B cell (primary cell): ENCODE results near the gene MDM1. TPM values are rescaled to one million over a fixed set of nuclear protein-coding genes. Genes with fewer than 3 reads are reported as not detected.

Experiments used
- ATAC-seq: fragments of 200-7000 bp; cut with Tn5 transposase; one replicate; pipeline ENCODE4 v1.10.0; 2021; ENCODE audit warnings: low read depth, mild to moderate bottlenecking, moderate number of reproducible peaks, moderate library complexity
- CTCF ChIA-PET: fragments of 350-600 bp; sonication (Branson Sonifier 250); formaldehyde crosslinking; loops from one replicate; lab custom pipeline; 2021; ENCODE audit warnings: antibody characterized with exemption, inconsistent platforms; lab: Charles Lee
- POLR2A ChIA-PET: fragments of 350-600 bp; sonication (Branson Sonifier 250); formaldehyde crosslinking; loops from one replicate; lab custom pipeline; 2021; ENCODE audit warnings: antibody characterized with exemption; lab: Charles Lee
- DNase-seq: peaks from one replicate; pipeline ENCODE4 v3.0.0; 2013
- H2AFZ ChIP-seq: 2 replicates; pipeline ENCODE4 v1.6.1; 2012; ENCODE audit warnings: mild to moderate bottlenecking, low read depth, low read length; ENCODE audit not compliant: insufficient read depth, poor library complexity, severe bottlenecking
- H3K27ac ChIP-seq, 2 donors: 1 replicate in 1 of 2; 2 replicates in 1 of 2; pipeline ENCODE4 v1.5.1; 2012 to 2013; ENCODE audit warnings: low read length in 2 of 2, mild to moderate bottlenecking in 2 of 2, moderate library complexity in 1 of 2
- H3K27me3 ChIP-seq, 4 experiments: fragments of 200-600 bp in 1 of 4; sonication (generic) in 1 of 4; replicated peaks in 1 of 4; 1 replicate in 2 of 4; 2 replicates in 2 of 4; pipeline versions ENCODE4 v1.6.1 to v1.7.0; 2013 to 2016; ENCODE audit warnings: low read length in 3 of 4, mild to moderate bottlenecking in 2 of 4, mixed read lengths in 1 of 4, moderate library complexity in 1 of 4; ENCODE audit not compliant: insufficient read depth in 4 of 4, control insufficient read depth in 3 of 4; ENCODE audit errors: control extremely low read depth in 1 of 4
- H3K36me3 ChIP-seq, 2 experiments: replicated peaks in 1 of 2; 1 replicate in 1 of 2; 2 replicates in 1 of 2; pipeline versions ENCODE4 v1.6.1 to v1.7.1; 2013; ENCODE audit warnings: low read length in 1 of 2; ENCODE audit not compliant: insufficient read depth in 2 of 2, control insufficient read depth in 1 of 2; ENCODE audit errors: control extremely low read depth in 1 of 2, extremely low read depth in 1 of 2
- H3K4me1 ChIP-seq, 2 donors: fragments of 200-600 bp in 1 of 2; sonication (generic) in 1 of 2; 1 replicate in 1 of 2; 2 replicates in 1 of 2; pipeline versions ENCODE4 v1.5.1 to v1.6.1; 2013 to 2017; ENCODE audit warnings: low read length in 2 of 2; ENCODE audit not compliant: control insufficient read depth in 2 of 2, insufficient read depth in 2 of 2
- H3K4me2 ChIP-seq: replicated peaks from 2 replicates; pipeline ENCODE3; 2012; ENCODE audit warnings: mild to moderate bottlenecking, low read depth, low read length; ENCODE audit not compliant: poor library complexity, severe bottlenecking
- H3K4me3 ChIP-seq, 5 experiments: fragments of 200-600 bp in 1 of 5; sonication (generic) in 1 of 5; 1 replicate in 3 of 5; 2 replicates in 2 of 5; pipeline versions ENCODE4 v1.5.1 to v1.7.0; 2011 to 2016; ENCODE audit warnings: low read length in 4 of 5, mild to moderate bottlenecking in 4 of 5, low read depth in 2 of 5, control low read depth in 1 of 5, moderate library complexity in 1 of 5; ENCODE audit not compliant: insufficient read depth in 1 of 5; ENCODE audit errors: control extremely low read depth in 1 of 5, extremely low read depth in 1 of 5
- H3K79me2 ChIP-seq: fragments of 200-600 bp; sonication (generic); one replicate; pipeline ENCODE4 v1.6.0; 2016; ENCODE audit warnings: low read length; ENCODE audit not compliant: control insufficient read depth, insufficient read depth
- H3K9ac ChIP-seq: fragments of 200-600 bp; sonication (generic); 2 replicates; pipeline ENCODE4 v1.6.1; 2017; ENCODE audit warnings: mild to moderate bottlenecking, low read length, moderate library complexity
- H3K9me3 ChIP-seq, 3 donors: one replicate each; pipeline versions ENCODE4 v1.6.1 to v1.7.1; 2013; ENCODE audit warnings: low read length in 2 of 3; ENCODE audit not compliant: control insufficient read depth in 2 of 3, insufficient read depth in 1 of 3; ENCODE audit errors: control extremely low read depth in 1 of 3
- H4K20me1 ChIP-seq: 2 replicates; pipeline ENCODE4 v1.6.0; 2012; ENCODE audit warnings: mild to moderate bottlenecking, low read length; ENCODE audit not compliant: insufficient read depth, control insufficient read depth, poor library complexity, severe bottlenecking
- H3K27ac Mint-ChIP-seq: one replicate; pipeline ENCODE4 v1.8.0; 2021; ENCODE audit warnings: mixed read lengths
- H3K27me3 Mint-ChIP-seq: one replicate; pipeline ENCODE4 v1.8.0; 2021; ENCODE audit warnings: mixed read lengths
- H3K4me1 Mint-ChIP-seq: one replicate; pipeline ENCODE4 v1.8.0; 2021; ENCODE audit warnings: mixed read lengths
- H3K4me3 Mint-ChIP-seq: one replicate; pipeline ENCODE4 v1.8.0; 2021; ENCODE audit warnings: mixed read lengths
- H3K9me3 Mint-ChIP-seq: one replicate; pipeline ENCODE4 v1.8.0; 2022; ENCODE audit warnings: mixed read lengths; ENCODE audit not compliant: insufficient read depth
- CTCF ChIP-seq: fragments of 200-600 bp; IDR thresholded peaks from one replicate; pipeline ENCODE4 v1.8.0; 2022; ENCODE audit warnings: antibody characterized with exemption, mild to moderate bottlenecking
- EZH2 ChIP-seq: IDR thresholded peaks from 2 replicates; pipeline ENCODE4 v1.6.1; 2012; ENCODE audit warnings: borderline replicate concordance, low read depth, mild to moderate bottlenecking, moderate library complexity, low read length; ENCODE audit not compliant: insufficient read depth, poor library complexity, severe bottlenecking
- WGBS: methylation state at CpG from one replicate; pipeline ENCODE4 v1.1.5; 2013; ENCODE audit warnings: missing lambda C conversion rate; ENCODE audit not compliant: insufficient coverage; 5-methylcytosine and 5-hydroxymethylcytosine counted together
- intact Hi-C: fragments of 100-400 bp; cut with micrococcal nuclease; formaldehyde crosslinking; loops from one replicate; pipeline ENCODE4 v1.10.0; 2022
- polyA plus RNA-seq: library from polyadenylated mRNA; depleted of rRNA; stranded (reverse); fragments of >200 nt; gene quantifications from 2 replicates; pipeline ENCODE4 v1.2.3, GENCODE V29; 2012
- total RNA-seq, 2 donors: library from RNA; stranded (reverse); fragments of 120-200 nt in 1 of 2; gene quantifications; 1 replicate in 1 of 2; 2 replicates in 1 of 2; pipeline versions ENCODE4 v1.2.3 to v1.2.4, GENCODE V29; 2013 to 2022

The MDM1 gene
- total and polyA plus RNA-seq, 2 donors (not counting 1 experiment from before 2014, with no cell fraction given): 13.9 to 38.3 TPM

GRCh38 chr12:68253504-68253903, 78.7 kb downstream of the MDM1 start, which contains the start of gene IL22:
IL22 (minus strand) TSS chr12:68253604; CDS start chr12:68253448, 156 bp downstream.
- H2AFZ ChIP-seq: no peak within 1 kb of the TSS
- no peak for DNase-seq
- ChIA-PET CTCF (interaction anchor here (0.7 to 0.8 kb wide), 2 partner anchors 18 to 30 kb away, joined by 3 read pairs; no protein-coding TSS in a partner anchor), POLR2A (no interaction called here)
- H3K4me2 ChIP-seq: no peak within 1 kb of the TSS
- no peaks in the 10 kb centered on the region for H3K36me3 ChIP-seq
- no peak within 1 kb of the TSS for H3K27ac ChIP-seq
- no peak within 1 kb of the TSS for H3K9ac ChIP-seq
- ATAC-seq: no peak
- H3K9me3 ChIP-seq: no peaks in the 10 kb centered on the region
- no peaks in the 10 kb centered on the region for H3K4me1 ChIP-seq
- H3K79me2 ChIP-seq: no peaks in the 10 kb centered on the region
- WGBS: 17% methylated on average over 1 of the region's 7 CpGs
- Mint-ChIP-seq H3K27ac (no peak within 1 kb of the TSS), H3K4me3 (no peak within 1 kb of the TSS), H3K27me3 (peaks cover 19% of the 10 kb centered on the region), H3K9me3 (no peaks in the 10 kb centered on the region), H3K4me1 (no peaks in the 10 kb centered on the region)
- peaks cover 0 to 3% (median 0%) of the 10 kb centered on the region in 4 experiments for H3K27me3 ChIP-seq
- TF ChIP-seq CTCF: no peak
- TF ChIP-seq EZH2: no peak
- no peaks in the 10 kb centered on the region for H4K20me1 ChIP-seq
- intact Hi-C loops: no loop called here
- H3K4me3 ChIP-seq: no peak within 1 kb of the TSS

- H3K4me1 Mint-ChIP-seq: no peaks in the 10 kb centered on the region
- H3K27ac Mint-ChIP-seq: no peak overlapping the region
- intact Hi-C loops: no loop called here
- POLR2A ChIA-PET: no interaction called here
- H3K27me3 ChIP-seq: peaks cover 0 to 3% (median 0%) of the 10 kb centered on the region in 4 experiments
- TF ChIP-seq EZH2 (no peak), CTCF (no peak)
- H3K4me3 ChIP-seq: no peak overlapping the region
- ATAC-seq (no peak), DNase-seq (no peak)
- H3K27ac ChIP-seq: no peak overlapping the region
- no peaks in the 10 kb centered on the region for H3K9me3 ChIP-seq
- H3K9me3 Mint-ChIP-seq: no peaks in the 10 kb centered on the region
- H3K36me3 ChIP-seq: no peaks in the 10 kb centered on the region
- H3K9ac ChIP-seq: no peak overlapping the region
- H3K4me1 ChIP-seq: no peaks in the 10 kb centered on the region
- 100% methylated on average over 3 of the region's 5 CpGs for WGBS
- no peak overlapping the region for H2AFZ ChIP-seq
- no peak overlapping the region for H3K4me2 ChIP-seq
- no peak overlapping the region for H3K4me3 Mint-ChIP-seq
- H3K79me2 ChIP-seq: no peaks in the 10 kb centered on the region
- H4K20me1 ChIP-seq: no peaks in the 10 kb centered on the region
- peaks cover 19% of the 10 kb centered on the region for H3K27me3 Mint-ChIP-seq
- CTCF ChIA-PET: interaction anchor here (1.0 kb wide), 1 partner anchor 64 kb away, joined by 3 read pairs; no protein-coding TSS in a partner anchor
Measured at GRCh38 chr12:68252077-68252476, 80.1 kb downstream of the MDM1 start.
